GM19099 (cell line): ENCODE results near the gene SYNPO.

Experiments
- POLR2A ChIP-seq: IDR thresholded peaks from 3 replicates; pipeline ENCODE4 v1.6.1; 2011; ENCODE audit warnings: low read depth; ENCODE audit not compliant: insufficient read length; ENCODE audit errors: extremely low read depth

Gene SYNPO

GRCh38 chr5:150641824-150642566 is 1.5 kb downstream of the SYNPO start:
- TF ChIP-seq POLR2A: no peak

GRCh38 chr5:150642567-150642927 is 2.1 kb downstream of the SYNPO start:
- TF ChIP-seq POLR2A: no peak

DNA sequence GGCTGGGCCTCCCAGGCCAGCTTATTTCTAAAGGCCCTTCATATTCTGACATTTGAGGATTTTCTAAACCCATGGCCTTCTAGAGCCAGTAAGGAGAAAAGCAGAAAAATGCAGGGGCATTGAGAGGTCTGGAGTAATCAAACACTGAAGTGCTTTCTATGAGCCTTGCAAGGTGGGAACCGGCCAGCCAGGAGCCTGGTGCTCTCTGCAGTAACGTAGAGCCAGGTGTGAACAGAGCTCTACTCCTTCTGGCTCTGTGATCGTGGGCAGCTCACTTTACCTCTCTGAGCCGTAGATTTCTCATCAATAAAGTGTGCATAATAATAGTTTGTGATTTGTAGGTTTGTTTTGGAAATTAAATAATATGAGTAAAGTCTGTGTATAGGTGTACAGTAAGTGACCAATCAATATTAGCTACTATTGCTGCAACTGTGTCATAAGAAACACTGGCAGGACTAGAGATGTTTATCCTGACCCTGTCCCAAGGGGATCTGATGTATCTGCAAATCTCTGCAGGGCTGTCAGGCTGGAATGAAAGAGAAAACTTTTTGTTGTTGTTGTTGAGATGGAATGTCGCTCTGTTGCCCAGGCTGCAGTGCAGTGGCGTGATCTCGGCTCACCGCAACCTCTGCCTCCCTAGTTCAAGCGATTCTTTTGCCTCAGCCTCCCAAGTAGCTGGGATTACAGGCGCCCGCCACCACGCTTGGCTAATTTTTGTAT is 2.7 kb downstream of the SYNPO start:
- no peak for TF ChIP-seq POLR2A

DNA sequence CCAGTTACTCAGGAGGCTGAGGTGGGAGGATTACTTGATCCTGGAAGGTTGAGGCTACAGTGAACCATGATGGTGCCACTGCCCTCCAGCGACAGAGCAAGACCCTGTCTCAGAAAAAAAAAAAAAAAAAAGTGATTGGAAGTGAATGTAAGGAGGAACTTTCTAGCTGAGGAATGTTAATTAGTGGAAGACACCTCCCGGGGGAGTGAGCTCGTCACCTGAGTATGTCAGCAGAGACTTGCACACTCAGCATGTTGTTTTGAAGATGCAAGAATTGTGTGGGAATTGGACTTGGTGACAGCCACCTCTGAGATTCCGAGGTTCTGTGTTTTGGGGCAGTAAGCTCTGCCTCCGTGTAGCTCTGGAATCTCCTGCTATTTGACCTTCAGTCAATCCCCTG is 3.6 kb downstream of the SYNPO start:
- no peak for TF ChIP-seq POLR2A

DNA sequence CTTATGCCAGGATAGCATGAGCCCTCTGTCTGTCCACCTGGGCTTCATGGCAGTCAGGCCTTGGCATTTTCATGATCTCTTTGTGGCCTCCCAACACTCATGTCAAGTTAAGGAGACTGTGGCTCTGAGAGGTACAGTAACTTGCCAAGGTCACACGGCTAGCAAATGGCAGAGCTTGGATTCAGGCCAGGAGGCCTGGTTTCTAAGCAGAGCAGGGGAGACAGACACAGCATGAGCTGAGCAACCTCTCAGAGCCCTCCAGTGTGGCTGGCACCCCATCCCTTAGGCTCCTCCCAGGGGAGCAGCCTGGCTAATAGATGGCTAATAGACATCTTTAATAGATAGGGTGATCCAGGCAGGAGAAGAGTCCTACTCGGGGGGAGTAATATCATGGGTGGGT is 4.1 kb downstream of the SYNPO start:
- no peak for TF ChIP-seq POLR2A

- TF ChIP-seq POLR2A: no peak
Observed at GRCh38 chr5:150645070-150645700, 4.7 kb downstream of the SYNPO start.

- TF ChIP-seq POLR2A: no peak
Observed at GRCh38 chr5:150647275-150648251, 7.1 kb downstream of the SYNPO start.

DNA sequence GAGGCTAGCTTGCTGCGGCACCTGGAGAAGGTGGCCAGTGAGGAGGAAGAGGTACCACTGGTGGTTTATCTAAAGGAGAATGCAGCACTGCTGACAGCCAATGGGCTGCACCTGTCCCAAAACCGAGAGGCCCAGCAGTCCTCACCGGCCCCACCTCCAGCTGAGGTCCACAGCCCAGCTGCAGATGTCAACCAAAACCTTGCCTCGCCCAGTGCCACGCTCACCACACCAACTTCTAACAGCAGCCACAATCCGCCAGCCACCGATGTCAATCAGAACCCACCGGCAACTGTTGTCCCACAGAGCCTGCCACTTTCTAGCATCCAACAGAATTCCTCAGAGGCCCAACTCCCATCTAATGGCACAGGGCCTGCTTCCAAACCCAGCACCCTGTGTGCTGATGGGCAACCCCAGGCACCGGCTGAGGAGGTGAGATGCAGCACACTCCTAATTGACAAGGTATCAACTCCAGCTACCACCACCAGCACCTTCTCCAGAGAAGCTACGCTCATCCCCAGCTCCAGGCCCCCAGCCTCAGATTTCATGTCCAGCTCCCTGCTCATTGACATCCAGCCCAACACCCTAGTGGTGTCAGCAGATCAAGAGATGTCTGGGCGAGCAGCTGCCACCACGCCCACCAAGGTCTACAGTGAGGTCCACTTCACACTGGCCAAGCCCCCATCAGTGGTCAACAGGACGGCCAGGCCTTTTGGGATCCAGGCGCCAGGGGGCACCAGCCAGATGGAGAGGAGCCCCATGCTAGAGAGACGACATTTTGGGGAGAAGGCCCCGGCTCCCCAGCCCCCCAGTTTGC is 8.0 kb downstream of the SYNPO start:
- no peak for TF ChIP-seq POLR2A

DNA sequence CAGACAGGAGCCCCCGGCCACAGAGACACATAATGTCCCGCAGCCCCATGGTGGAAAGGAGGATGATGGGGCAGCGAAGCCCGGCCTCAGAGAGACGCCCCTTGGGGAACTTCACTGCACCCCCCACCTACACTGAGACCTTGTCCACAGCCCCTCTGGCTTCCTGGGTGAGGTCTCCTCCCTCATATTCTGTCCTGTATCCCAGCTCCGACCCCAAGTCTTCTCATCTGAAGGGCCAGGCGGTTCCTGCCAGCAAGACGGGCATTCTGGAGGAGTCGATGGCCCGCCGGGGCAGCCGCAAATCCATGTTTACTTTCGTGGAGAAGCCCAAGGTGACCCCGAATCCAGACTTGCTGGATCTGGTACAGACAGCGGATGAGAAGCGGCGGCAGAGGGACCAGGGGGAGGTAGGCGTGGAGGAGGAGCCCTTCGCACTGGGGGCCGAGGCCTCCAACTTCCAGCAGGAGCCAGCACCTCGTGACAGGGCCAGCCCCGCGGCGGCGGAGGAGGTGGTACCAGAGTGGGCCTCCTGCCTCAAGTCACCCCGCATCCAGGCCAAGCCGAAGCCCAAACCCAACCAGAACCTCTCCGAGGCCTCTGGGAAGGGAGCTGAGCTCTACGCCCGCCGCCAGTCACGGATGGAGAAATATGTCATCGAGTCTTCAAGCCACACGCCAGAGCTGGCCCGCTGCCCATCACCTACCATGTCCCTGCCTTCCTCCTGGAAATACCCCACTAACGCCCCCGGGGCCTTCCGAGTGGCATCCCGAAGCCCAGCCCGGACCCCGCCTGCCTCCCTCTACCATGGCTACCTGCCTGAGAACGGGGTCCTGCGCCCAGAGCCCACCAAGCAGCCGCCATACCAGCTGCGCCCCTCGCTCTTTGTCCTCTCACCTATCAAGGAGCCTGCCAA is 8.9 kb downstream of the SYNPO start:
- no peak for TF ChIP-seq POLR2A

DNA sequence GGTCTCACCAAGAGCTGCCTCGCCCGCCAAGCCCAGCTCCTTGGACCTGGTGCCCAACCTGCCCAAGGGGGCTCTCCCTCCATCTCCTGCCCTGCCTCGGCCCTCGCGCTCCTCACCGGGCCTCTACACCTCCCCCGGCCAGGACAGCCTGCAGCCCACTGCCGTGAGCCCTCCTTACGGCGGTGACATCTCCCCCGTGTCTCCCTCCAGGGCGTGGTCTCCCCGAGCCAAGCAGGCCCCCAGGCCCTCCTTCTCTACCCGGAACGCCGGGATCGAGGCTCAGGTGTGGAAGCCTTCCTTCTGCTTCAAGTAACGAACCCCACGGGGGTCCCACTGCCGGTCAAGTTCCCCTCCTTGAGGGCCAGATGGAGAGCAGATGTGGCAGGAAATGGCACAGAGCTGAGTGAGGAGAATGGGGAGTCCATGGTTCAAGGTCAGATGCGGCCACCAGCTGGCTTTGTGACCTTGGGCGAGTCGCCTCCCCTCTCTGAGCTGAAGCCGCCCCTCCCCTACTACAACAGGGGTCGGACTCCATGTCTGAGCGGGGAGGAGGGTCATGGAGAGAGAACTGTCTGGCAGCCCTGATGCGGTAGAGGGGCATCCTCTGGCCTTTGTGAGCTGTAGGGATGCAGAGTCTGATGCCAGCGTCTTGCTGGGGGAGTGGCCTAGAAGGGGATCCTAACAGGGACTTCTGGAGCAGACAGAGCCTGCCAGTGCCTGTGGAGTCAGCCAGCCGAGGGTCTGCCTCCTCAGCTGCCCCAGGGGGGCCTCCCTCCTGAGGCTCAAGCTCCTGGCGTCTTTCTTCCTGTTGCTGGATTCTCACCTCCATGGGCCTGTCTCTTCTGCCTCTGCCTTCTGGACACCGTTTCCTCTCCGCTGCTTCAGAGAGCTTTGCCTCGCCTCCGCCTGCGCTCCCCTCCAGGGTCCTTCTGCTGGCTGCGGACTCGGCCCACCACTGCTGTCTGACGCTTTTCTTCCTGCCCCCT is 9.9 kb downstream of the SYNPO start:
- no peak for TF ChIP-seq POLR2A

- no peak for TF ChIP-seq POLR2A
Observed at GRCh38 chr5:150651382-150651781, 10.9 kb downstream of the SYNPO start.
